ENCODE measurements around the gene FOS. TPM values are rescaled to one million over a fixed set of nuclear protein-coding genes. Genes with fewer than 3 reads are reported as not detected.

FOS gene
- total RNA-seq, 4 donors from 2014 or later, result 62.2 to 181 (median 88.6) TPM

DNA sequence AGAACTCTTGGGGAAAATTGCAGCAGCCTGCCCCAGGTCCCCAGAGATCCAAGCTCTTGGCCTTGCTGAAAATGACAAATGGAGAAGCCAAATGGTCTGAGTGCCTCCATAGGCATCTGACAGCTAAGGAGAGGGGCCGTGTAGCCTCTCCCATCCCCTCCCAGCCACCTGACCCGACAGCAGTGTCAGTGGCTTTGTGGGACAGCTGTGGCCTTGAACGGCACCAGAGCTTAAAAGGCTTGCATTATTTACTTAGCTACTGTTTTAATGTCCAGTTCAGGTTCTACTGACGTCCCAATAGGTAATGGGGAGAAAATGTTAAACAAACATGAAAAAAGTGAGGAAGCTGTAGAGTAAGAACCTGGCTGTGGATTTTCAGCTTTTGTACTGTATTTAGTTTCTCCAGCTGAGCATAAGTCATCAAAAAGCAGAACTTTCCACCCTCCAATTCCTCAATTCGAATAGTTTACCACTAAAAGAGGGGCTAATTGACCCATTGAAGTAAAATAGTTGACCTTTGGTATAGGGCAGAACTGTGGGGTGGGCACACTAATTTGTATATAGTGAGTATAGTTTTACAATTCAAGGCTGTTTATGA lies 50.0 kb downstream of the FOS start:
- TF ChIP-seq CTCF (IDR thresholded peaks at IDR 0.05), result no peak
- TF ChIP-seq POLR2A (IDR thresholded peaks at IDR 0.05), result no peak
- Histone ChIP-seq H3K27ac (no peak overlapping the region), H3K9me3 (no peaks in the 10 kb centered on the region), H3K4me3 (no peak overlapping the region), H3K36me3 (no peaks in the 10 kb centered on the region), H3K27me3 (no peaks in the 10 kb centered on the region), H3K4me1 (peaks cover 0 to 3% (median 0%) of the 10 kb centered on the region in 3 donors)
- 56 to 72% methylated on average over 4 to 5 of the region's 5 CpGs for WGBS, 2 donors
- no peak for DNase-seq
- intact Hi-C loops (cut with DNase I), result no loop called here

DNA sequence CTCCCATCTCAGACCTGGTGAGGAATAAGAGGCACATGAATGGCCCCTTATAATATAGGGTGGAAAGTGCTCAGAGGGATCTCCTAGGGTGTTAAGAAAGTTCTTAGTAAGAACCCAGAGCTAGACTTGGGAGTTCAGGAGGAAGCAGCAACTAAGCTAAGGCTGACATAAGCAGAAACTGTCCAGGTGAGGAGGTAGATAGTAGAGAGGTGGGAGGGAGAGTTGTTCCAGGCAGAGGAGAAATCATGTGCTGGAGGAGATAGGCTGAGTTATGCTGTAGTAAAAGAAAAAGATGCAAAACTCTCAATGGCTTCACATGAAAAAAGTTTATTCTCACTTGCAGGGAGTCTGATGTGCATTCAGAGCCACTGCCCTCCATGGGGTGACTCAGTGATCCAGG lies 50.7 kb downstream of the FOS start:
- no peak for TF ChIP-seq POLR2A (IDR thresholded peaks at IDR 0.05)
- no peak for TF ChIP-seq CTCF (IDR thresholded peaks at IDR 0.05)
- intact Hi-C loops (cut with DNase I), result no loop called here
- H3K36me3 ChIP-seq, result no peaks in the 10 kb centered on the region

GRCh38 chr14:75331471-75331870 lies 52.8 kb downstream of the FOS start:
- H3K36me3 ChIP-seq, result no peaks in the 10 kb centered on the region
- H3K4me3 ChIP-seq, result no peak overlapping the region
- H3K9me3 ChIP-seq, result no peaks in the 10 kb centered on the region
- 73 to 75% methylated on average over 1 of the region's 1 CpG for WGBS, 2 donors
- intact Hi-C loops (cut with DNase I), result no loop called here
- no peak for DNase-seq
- peaks cover 0 to 17% (median 0%) of the 10 kb centered on the region in 3 donors for H3K4me1 ChIP-seq
- TF ChIP-seq CTCF (IDR thresholded peaks at IDR 0.05) (no peak), POLR2A (IDR thresholded peaks at IDR 0.05) (no peak)
- H3K27me3 ChIP-seq, result no peaks in the 10 kb centered on the region
- no peak overlapping the region for H3K27ac ChIP-seq

More for the DNA sequence above, 50.7 kb downstream of the FOS start:
- H3K4me3 ChIP-seq, result no peak overlapping the region
- H3K27me3 ChIP-seq, result no peaks in the 10 kb centered on the region
- DNase-seq, result no peak
- no peak overlapping the region for H3K27ac ChIP-seq
- H3K4me1 ChIP-seq, result peaks cover 0 to 10% (median 0%) of the 10 kb centered on the region in 3 donors
- H3K9me3 ChIP-seq, result no peaks in the 10 kb centered on the region

Small RNAs within 50 kb of the gene (small RNA-seq; reads per million reads assigned to genes)
- 0 reads per million in 4 donors for gene RF00004

Other genes starting within 250 kb of the FOS start
- 10 to 100 TPM in 3 of 4 donors, 1 to 10 TPM in 1; 8.4 to 39.7 (median 11.0) TPM for gene MLH3, start 227.4 kb upstream of the FOS start, total RNA-seq
- gene ACYP1, start 214.8 kb upstream of the FOS start, total RNA-seq, result 10 to 100 TPM; 11.0 to 28.0 (median 15.4) TPM
- 1 to 10 TPM in 3 of 4 donors, under 1 TPM in 1; 0.64 to 5.0 (median 2.2) TPM for gene ZC2HC1C, start 209.2 kb upstream of the FOS start, total RNA-seq
- gene NEK9, start 151.8 kb upstream of the FOS start, total RNA-seq, result 10 to 100 TPM; 16.6 to 37.2 (median 17.8) TPM
- gene TMED10, start 102.2 kb upstream of the FOS start, total RNA-seq, result 100 to 1,000 TPM; 174 to 267 (median 206) TPM
- 10 to 100 TPM; 20.9 to 41.8 (median 36.9) TPM for gene JDP2, start 149.2 kb downstream of the FOS start, total RNA-seq
- 10 to 100 TPM in 1 of 4 donors, 1 to 10 TPM in 3; 1.7 to 14.5 (median 6.8) TPM for gene BATF, start 243.6 kb downstream of the FOS start, total RNA-seq